GM12878 (cell line): ENCODE measurements around the gene UNC13B. TPM values are rescaled to one million over a fixed set of nuclear protein-coding genes. Genes with fewer than 3 reads are reported as not detected.

Experiments used
- ATAC-seq: fragments of 200-7000 bp; cut with Tn5 transposase; 3 replicates; pipeline ENCODE4 v1.9.1; 2020; ENCODE audit warnings: mild to moderate bottlenecking, moderate library complexity
- BruUV-seq: library from RNA; stranded (reverse); fragments of 400-500 nt; replicated peaks from 2 replicates; lab custom pipeline; 2021; lab: Mats Ljungman, UMichigan
- CTCF ChIA-PET: fragments of 300-600 bp; sonication (Branson Sonifier 250); formaldehyde crosslinking; extraction: SDS; loops from one replicate; lab custom pipeline; 2021; ENCODE audit warnings: inconsistent platforms; lab: Yijun Ruan, JAX
- POLR2A ChIA-PET: fragments of 350-600 bp; formaldehyde crosslinking; extraction: SDS; loops from one replicate; lab custom pipeline; 2021; ENCODE audit warnings: inconsistent platforms; lab: Charles Lee
- RAD21 ChIA-PET: fragments of 300-600 bp; sonication (Branson Sonifier 250); formaldehyde crosslinking; loops from one replicate; lab custom pipeline; 2023; ENCODE audit warnings: antibody characterized with exemption; ENCODE audit not compliant: unreplicated experiment; lab: Charles Lee
- SMC1A ChIA-PET: fragments of 300-600 bp; sonication (Branson Sonifier 250); formaldehyde crosslinking; loops from one replicate; lab custom pipeline; 2023; ENCODE audit not compliant: unreplicated experiment, uncharacterized antibody; lab: Charles Lee
- DNase-seq: peaks from one replicate; pipeline ENCODE4 v3.0.0-alpha.2; 2011; ENCODE audit warnings: low read depth, low spot score
- FAIRE-seq: peaks from 3 replicates; lab custom pipeline; 2011; peaks lifted over from hg19 to GRCh38; lab: Jason Lieb, UNC
- H2AFZ ChIP-seq: 2 replicates; pipeline ENCODE4 v1.6.0; 2011; ENCODE audit warnings: low read depth, low read length, control low read depth; ENCODE audit not compliant: control insufficient read depth
- H3K27ac ChIP-seq: 2 replicates; pipeline ENCODE4 v1.5.1; 2011; ENCODE audit warnings: control low read depth; ENCODE audit not compliant: control insufficient read depth, insufficient read depth
- H3K27me3 ChIP-seq, 2 experiments: replicated peaks in 1 of 2; 2 replicates each; pipeline versions ENCODE4 v1.6.0 to v1.6.1; 2011; ENCODE audit warnings: low read length in 1 of 2; ENCODE audit not compliant: control insufficient read depth in 2 of 2, insufficient read depth in 2 of 2
- H3K36me3 ChIP-seq, 2 experiments: 2 replicates each; pipeline ENCODE4 v1.5.1; 2011; ENCODE audit warnings: low read length in 1 of 2; ENCODE audit not compliant: control insufficient read depth in 2 of 2, insufficient read depth in 2 of 2
- H3K4me1 ChIP-seq: 2 replicates; pipeline ENCODE4 v1.6.1; 2011; ENCODE audit warnings: mild to moderate bottlenecking, low read length, moderate library complexity, mixed read lengths; ENCODE audit not compliant: control insufficient read depth, insufficient read depth
- H3K4me2 ChIP-seq: 2 replicates; pipeline ENCODE4 v1.6.0; 2011; ENCODE audit warnings: control low read depth; ENCODE audit not compliant: control insufficient read depth, insufficient read depth
- H3K4me3 ChIP-seq: fragments of 200-600 bp; sonication (generic); 2 replicates; pipeline ENCODE4 v1.5.1; 2016
- H3K79me2 ChIP-seq: 2 replicates; pipeline ENCODE4 v1.6.0; 2011; ENCODE audit warnings: low read length; ENCODE audit not compliant: control insufficient read depth, insufficient read depth
- H3K9ac ChIP-seq: 2 replicates; pipeline ENCODE4 v1.8.0; 2011; ENCODE audit warnings: low read length, control low read depth, mixed read lengths; ENCODE audit not compliant: control insufficient read depth, insufficient read depth
- H3K9me3 ChIP-seq: replicated peaks from 3 replicates; pipeline ENCODE4 v1.5.1; 2011; ENCODE audit warnings: mild to moderate bottlenecking, low read length; ENCODE audit not compliant: control insufficient read depth, insufficient read depth
- H4K20me1 ChIP-seq: 2 replicates; pipeline ENCODE4 v1.6.0; 2011; ENCODE audit not compliant: control insufficient read depth, insufficient read depth
- GABPA ChIP-seq: IDR thresholded peaks from 2 replicates; pipeline ENCODE4 v1.6.1; 2014; ENCODE audit warnings: antibody characterized with exemption, low read depth, mild to moderate bottlenecking, inconsistent platforms
- HDAC2 ChIP-seq: fragments of 200-600 bp; sonication (generic); IDR thresholded peaks from 2 replicates; pipeline ENCODE4 v1.6.1; 2017
- MXI1 ChIP-seq: fragments of 150-350 bp; IDR thresholded peaks from 2 replicates; pipeline ENCODE4 v1.6.1; 2011; ENCODE audit warnings: low read depth, mild to moderate bottlenecking, inconsistent platforms, low read length, improper control_type of control experiment
- NFXL1 ChIP-seq: fragments of 450-650 bp; IDR thresholded peaks from 2 replicates; pipeline ENCODE4 v1.6.1; 2017; ENCODE audit warnings: antibody characterized with exemption, mild to moderate bottlenecking, borderline replicate concordance
- PAX5 ChIP-seq: IDR thresholded peaks from 2 replicates; pipeline ENCODE4 v1.6.1; 2011; ENCODE audit warnings: low read depth, low read length, borderline replicate concordance
- POLR2A ChIP-seq: IDR thresholded peaks from 2 replicates; pipeline ENCODE4 v1.6.1; 2011; ENCODE audit warnings: low read depth, mild to moderate bottlenecking, low read length
- SMAD5 ChIP-seq: IDR thresholded peaks from 2 replicates; pipeline ENCODE4 v1.6.1; 2016; ENCODE audit warnings: antibody characterized with exemption, low read depth
- SUPT20H ChIP-seq: IDR thresholded peaks from 2 replicates; pipeline ENCODE4 v1.6.1; 2011; ENCODE audit warnings: low read depth, mild to moderate bottlenecking, low read length, moderate library complexity, borderline replicate concordance; ENCODE audit not compliant: control insufficient read depth
- SUZ12 ChIP-seq: fragments of 200-600 bp; sonication (generic); IDR thresholded peaks from one replicate; pipeline ENCODE4 v1.6.1; 2018; ENCODE audit warnings: antibody characterized with exemption, mild to moderate bottlenecking; ENCODE audit not compliant: unreplicated experiment
- YBX1 ChIP-seq: fragments of 450-650 bp; IDR thresholded peaks from 2 replicates; pipeline ENCODE4 v1.6.1; 2016; ENCODE audit warnings: antibody characterized with exemption
- WGBS: methylation state at CpG from one replicate; pipeline ENCODE4 v1.1.6; 2016; ENCODE audit warnings: low lambda C conversion rate; ENCODE audit not compliant: insufficient replicate concordance, insufficient coverage; ENCODE audit errors: missing lambda C conversion rate; 5-methylcytosine and 5-hydroxymethylcytosine counted together
- in situ Hi-C: fragments of 300-500 bp; cut with MboI; formaldehyde crosslinking; loops from 9 replicates; pipeline ENCODE4 v1.14.3; 2018; ENCODE audit warnings: mixed read lengths
- intact Hi-C: fragments of 100-400 bp; cut with micrococcal nuclease; formaldehyde crosslinking; loops from one replicate; pipeline ENCODE4 v1.14.2; 2022; ENCODE audit not compliant: unreplicated experiment
- polyA plus RNA-seq, 11 experiments: library from polyadenylated mRNA; depleted of rRNA in 4 of 11; unstranded in 6 of 11; stranded (reverse) in 5 of 11; fragments of >200 nt; fragmentation: Nextera tagmentation in 4 of 11; fragmentation: Illumina TruSeq in 1 of 11; extraction: Ambion mirVana in 4 of 11; extraction: Trizol in 1 of 11; gene quantifications; 1 replicate in 1 of 11; 2 replicates in 10 of 11; pipeline versions ENCODE4 v1.2.1 to v1.2.3, GENCODE V29; 2011 to 2016; ENCODE audit warnings: inconsistent platforms in 2 of 11, missing spikeins in 2 of 11, low read depth in 1 of 11
- total RNA-seq, 4 experiments: library from RNA; depleted of rRNA in 3 of 4; stranded (reverse); fragments of >200 nt in 3 of 4; fragmentation: Illumina TruSeq in 1 of 4; extraction: Trizol in 1 of 4; gene quantifications; 2 replicates each; pipeline versions ENCODE4 v1.2.1 to v1.2.3, GENCODE V29; 2013 to 2021
- TF ChIP-seq, protein P1 (sequence below): fragments of 450-650 bp; IDR thresholded peaks from 2 replicates; pipeline ENCODE4 v1.6.1; 2017; ENCODE audit warnings: mild to moderate bottlenecking, moderate library complexity
- TF ChIP-seq, protein P2 (sequence below): IDR thresholded peaks from 2 replicates; pipeline ENCODE4 v1.6.1; 2011; ENCODE audit warnings: low read depth, mild to moderate bottlenecking, low read length, moderate library complexity, borderline replicate concordance; ENCODE audit errors: extremely low read depth
- TF ChIP-seq, protein P3 (sequence below): fragments of 450-650 bp; IDR thresholded peaks from 2 replicates; pipeline ENCODE4 v1.6.1; 2017; ENCODE audit warnings: mild to moderate bottlenecking
- TF ChIP-seq, protein P4 (sequence below): IDR thresholded peaks from 2 replicates; pipeline ENCODE4 v1.6.1; 2011; ENCODE audit warnings: low read depth, low read length, improper control_type of control experiment, borderline replicate concordance

The UNC13B gene
- total and polyA plus RNA-seq, 10 of the 15 experiments (the other 5 are each of a cell fraction or from before 2014, with no cell fraction given): under 0.01 to 0.42 (median 0.06) TPM; not detected in 4

GRCh38 chr9:35357826-35358225 is 196.0 kb downstream of the UNC13B start (continued):
- TF ChIP-seq, protein P1, sequence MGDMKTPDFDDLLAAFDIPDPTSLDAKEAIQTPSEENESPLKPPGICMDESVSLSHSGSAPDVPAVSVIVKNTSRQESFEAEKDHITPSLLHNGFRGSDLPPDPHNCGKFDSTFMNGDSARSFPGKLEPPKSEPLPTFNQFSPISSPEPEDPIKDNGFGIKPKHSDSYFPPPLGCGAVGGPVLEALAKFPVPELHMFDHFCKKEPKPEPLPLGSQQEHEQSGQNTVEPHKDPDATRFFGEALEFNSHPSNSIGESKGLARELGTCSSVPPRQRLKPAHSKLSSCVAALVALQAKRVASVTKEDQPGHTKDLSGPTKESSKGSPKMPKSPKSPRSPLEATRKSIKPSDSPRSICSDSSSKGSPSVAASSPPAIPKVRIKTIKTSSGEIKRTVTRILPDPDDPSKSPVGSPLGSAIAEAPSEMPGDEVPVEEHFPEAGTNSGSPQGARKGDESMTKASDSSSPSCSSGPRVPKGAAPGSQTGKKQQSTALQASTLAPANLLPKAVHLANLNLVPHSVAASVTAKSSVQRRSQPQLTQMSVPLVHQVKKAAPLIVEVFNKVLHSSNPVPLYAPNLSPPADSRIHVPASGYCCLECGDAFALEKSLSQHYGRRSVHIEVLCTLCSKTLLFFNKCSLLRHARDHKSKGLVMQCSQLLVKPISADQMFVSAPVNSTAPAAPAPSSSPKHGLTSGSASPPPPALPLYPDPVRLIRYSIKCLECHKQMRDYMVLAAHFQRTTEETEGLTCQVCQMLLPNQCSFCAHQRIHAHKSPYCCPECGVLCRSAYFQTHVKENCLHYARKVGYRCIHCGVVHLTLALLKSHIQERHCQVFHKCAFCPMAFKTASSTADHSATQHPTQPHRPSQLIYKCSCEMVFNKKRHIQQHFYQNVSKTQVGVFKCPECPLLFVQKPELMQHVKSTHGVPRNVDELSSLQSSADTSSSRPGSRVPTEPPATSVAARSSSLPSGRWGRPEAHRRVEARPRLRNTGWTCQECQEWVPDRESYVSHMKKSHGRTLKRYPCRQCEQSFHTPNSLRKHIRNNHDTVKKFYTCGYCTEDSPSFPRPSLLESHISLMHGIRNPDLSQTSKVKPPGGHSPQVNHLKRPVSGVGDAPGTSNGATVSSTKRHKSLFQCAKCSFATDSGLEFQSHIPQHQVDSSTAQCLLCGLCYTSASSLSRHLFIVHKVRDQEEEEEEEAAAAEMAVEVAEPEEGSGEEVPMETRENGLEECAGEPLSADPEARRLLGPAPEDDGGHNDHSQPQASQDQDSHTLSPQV: no peak
- TF ChIP-seq SUPT20H (no peak), MXI1 (no peak), HDAC2 (no peak), PAX5 (no peak)
- TF ChIP-seq, protein P2, sequence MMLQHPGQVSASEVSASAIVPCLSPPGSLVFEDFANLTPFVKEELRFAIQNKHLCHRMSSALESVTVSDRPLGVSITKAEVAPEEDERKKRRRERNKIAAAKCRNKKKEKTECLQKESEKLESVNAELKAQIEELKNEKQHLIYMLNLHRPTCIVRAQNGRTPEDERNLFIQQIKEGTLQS: no peak

DNA sequence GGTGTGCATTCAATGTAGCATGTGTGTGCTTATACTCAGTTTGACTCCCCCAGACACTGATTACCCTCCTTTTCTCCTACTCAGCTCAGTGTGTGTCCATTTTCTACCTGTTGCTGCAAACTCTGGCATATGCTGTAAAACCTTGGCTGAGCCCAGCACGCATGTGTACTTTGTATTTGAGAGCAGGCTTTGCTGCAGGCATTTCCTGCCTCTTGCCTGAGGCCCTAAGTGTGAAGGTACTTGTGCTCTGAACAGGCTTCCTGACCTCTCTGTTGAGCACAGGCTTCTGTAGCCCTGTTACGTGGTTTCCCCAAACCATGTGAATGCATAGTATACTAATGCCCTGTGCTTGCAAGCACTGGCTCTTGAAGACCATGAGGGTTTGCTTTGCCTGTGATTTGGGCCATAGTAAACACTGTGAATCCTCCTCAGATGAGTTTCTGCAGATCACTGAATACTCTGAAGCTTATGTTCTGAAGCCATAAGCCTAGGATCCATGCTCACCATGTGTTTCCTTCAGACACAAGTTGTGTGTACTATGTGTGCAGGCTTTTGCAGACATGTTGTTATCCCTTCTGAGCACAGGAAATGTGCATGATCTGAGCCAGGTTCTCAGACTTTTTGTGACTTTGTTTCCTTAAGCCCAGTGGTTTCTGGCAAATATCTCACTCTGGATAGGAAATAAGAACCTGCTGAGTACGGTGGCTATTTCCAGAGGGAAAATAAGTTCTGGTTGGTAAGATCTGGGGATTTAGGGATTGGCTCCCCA is 203.2 kb downstream of the UNC13B start:
- Histone ChIP-seq H3K4me2 (no peak overlapping the region), H3K4me1 (no peaks in the 10 kb centered on the region), H3K9me3 (no peaks in the 10 kb centered on the region), H3K79me2 (no peaks in the 10 kb centered on the region), H3K9ac (no peak overlapping the region), H3K36me3 (no peaks in the 10 kb centered on the region), H4K20me1 (no peaks in the 10 kb centered on the region; the same call in 1 of the 2 replicates), H2AFZ (no peak overlapping the region), H3K27me3 (no peaks in the 10 kb centered on the region), H3K4me3 (no peak overlapping the region), H3K27ac (no peak overlapping the region)
- POLR2A ChIA-PET: no interaction called here
- TF ChIP-seq NFXL1 (no peak), SMAD5 (no peak), YBX1 (no peak), SUZ12 (no peak), GABPA (no peak), POLR2A (no peak)
- TF ChIP-seq, protein P3, sequence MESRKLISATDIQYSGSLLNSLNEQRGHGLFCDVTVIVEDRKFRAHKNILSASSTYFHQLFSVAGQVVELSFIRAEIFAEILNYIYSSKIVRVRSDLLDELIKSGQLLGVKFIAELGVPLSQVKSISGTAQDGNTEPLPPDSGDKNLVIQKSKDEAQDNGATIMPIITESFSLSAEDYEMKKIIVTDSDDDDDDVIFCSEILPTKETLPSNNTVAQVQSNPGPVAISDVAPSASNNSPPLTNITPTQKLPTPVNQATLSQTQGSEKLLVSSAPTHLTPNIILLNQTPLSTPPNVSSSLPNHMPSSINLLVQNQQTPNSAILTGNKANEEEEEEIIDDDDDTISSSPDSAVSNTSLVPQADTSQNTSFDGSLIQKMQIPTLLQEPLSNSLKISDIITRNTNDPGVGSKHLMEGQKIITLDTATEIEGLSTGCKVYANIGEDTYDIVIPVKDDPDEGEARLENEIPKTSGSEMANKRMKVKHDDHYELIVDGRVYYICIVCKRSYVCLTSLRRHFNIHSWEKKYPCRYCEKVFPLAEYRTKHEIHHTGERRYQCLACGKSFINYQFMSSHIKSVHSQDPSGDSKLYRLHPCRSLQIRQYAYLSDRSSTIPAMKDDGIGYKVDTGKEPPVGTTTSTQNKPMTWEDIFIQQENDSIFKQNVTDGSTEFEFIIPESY: no peak
- TF ChIP-seq, protein P4, sequence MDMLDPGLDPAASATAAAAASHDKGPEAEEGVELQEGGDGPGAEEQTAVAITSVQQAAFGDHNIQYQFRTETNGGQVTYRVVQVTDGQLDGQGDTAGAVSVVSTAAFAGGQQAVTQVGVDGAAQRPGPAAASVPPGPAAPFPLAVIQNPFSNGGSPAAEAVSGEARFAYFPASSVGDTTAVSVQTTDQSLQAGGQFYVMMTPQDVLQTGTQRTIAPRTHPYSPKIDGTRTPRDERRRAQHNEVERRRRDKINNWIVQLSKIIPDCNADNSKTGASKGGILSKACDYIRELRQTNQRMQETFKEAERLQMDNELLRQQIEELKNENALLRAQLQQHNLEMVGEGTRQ: no peak
- no peak for FAIRE-seq
- SMC1A ChIA-PET: no interaction called here
- intact Hi-C loops: loop anchor here (5.0 kb wide), 1 partner anchor 493 kb away; no protein-coding TSS in a partner anchor
- 0% methylated on average over 3 of the region's 3 CpGs for WGBS
- no peak for ATAC-seq
- RAD21 ChIA-PET: no interaction called here
- CTCF ChIA-PET: interaction anchor here (1.0 kb wide), 1 partner anchor 13 kb away, joined by 3 read pairs; no protein-coding TSS in a partner anchor
- BruUV-seq: no TSS peak
- in situ Hi-C loops: no loop called here
- DNase-seq: no peak
